T1000 (cell line): ENCODE data around the gene PRDM16.

Source experiments
- DNase-seq: peaks from one replicate; lab custom pipeline; 2025; ENCODE audit warnings: mixed read lengths; lab: John Stamatoyannopoulos, UW

The PRDM16 gene

DNA sequence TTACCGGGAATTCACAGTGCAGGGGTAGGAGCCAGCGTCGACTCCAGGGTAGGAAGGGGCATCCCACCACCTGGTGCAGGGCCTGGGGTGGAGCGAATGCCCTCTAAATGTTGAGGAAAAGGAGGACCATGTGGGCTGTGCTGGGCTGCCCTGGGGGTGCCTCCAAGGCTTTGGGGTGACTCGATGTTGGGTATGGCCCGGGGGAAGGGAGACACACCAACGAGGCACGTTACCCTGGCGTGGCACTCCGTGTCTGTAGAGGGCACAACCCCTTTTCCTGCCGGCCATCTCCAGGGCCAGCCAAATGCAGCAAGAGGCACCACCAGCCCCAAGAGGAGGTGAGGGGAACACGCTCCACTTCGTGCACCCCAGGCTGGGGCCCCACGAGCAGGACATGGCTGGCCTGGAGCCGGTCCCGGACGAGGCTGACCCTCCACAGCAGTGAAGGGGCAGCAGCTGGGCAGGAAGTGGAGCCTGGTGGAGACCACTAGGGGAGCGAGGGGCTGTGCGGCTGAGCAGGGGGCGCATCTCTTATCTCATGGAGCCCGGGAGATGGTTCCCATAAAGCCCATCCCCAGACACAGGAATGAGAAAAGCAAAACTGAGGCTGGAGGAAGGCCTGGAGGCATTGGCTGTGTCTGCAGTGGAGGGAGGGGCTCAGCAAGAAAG, 36.5 kb upstream of the PRDM16 start:
- no peak for DNase-seq

DNA sequence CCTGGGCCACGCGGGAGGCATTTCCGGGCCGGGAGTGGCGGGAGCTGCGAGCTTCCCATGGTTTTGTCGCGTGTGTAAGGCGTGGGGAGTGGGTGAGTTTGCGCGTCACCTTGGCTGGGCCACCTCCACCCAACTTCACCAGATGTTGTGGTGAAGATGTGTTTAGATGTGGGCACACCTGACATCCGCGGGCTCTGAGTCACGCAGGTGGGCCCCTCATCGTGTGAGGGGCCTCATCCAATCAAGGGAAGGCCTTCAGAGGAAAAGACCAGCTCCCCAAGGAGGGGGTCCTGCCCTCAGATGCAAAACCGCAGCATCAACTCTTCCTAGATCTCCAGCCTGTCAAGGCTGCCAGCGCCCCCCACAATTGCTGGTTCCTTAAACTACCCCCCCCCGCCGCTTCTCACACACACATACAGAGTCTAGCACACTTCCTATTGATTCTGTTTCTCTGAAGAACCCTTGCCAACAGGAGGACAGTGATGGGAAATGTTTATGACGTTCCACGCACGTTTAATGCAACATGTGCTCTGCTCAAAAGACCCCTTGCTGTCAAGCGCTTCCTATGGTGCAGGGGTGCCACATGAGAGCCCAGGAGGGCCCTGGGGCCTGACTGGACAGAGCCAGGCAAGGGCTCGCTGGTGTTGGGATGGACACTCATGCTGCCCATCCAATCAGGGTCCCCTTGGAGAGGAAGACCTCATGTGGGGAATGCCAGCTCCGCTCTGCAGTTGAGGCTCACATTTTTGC, 35.8 kb upstream of the PRDM16 start:
- DNase-seq, result no peak

DNA sequence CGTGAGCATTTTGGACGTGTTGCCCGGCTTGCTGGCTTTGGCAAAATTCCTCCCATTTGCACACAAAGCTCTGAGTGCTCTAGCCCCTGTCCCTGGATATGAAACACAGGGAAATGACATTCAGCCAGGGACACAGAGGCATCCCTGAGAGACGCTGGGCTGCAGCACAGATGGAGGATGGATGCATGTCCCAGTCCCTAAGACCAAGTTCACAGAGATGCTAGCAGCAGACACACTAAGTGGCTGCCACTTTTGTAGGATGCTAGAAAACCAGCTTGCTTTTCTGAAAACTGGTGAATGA, 35.3 kb upstream of the PRDM16 start:
- DNase-seq, result no peak

DNA sequence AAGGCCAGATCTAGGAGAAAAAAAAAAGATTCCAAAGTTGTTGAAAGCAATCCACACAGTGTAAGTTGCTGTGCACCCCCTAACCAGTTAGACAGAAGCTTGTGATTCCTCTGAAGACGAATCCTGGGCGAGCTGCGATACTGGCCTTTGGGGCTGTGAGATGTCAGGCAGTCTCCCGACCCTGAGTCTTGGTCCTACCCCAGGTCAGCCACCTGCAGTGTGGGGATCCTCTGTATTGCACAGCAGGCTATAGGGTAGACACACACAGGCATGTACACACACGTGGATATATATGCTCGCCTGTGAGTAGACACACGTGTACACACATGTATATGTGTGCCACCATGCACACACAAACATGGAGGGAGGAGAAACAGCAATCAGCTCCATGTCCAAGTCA, 34.8 kb upstream of the PRDM16 start:
- DNase-seq, result no peak

DNA sequence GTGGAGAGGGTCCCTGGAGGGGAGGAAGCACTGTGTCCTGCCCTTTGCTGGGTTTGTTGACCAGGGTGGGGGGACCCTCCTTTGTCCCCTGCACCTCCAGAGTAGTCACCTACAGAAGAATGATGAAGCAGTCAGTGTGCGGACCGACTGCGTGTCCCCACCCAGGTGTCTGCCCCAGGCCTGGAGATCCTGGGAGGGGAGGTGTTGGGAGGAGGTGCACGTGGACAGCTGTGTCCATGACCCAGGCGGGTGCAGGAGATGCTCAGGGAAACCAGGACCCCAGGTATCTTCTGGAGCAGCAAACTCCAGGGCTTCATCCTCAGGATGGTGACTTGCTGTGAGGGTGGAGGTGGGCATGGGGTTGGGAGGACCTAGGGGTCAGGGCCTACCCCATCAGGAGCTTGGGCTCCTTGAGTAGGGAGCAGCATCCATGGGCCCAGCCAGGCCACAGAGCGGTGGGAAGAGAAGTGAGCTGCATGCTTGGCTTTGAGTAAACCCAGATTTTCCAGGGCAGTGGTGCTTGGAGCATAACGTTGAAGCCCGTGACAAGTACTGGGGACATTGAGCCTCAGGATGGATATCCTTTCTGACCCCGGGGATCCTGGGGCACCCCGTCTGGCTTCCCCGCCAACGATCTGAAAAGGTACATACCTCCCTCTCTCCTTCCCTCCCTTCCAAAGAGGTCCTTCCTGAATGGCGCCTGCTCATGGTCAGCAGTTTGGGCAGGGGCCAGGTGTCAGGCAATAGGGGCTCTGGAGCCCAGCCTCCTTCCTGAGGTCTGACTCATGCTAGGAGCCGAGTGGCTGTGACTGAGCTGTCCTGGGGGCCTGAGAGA, 34.1 kb upstream of the PRDM16 start:
- DNase-seq, result no peak

DNA sequence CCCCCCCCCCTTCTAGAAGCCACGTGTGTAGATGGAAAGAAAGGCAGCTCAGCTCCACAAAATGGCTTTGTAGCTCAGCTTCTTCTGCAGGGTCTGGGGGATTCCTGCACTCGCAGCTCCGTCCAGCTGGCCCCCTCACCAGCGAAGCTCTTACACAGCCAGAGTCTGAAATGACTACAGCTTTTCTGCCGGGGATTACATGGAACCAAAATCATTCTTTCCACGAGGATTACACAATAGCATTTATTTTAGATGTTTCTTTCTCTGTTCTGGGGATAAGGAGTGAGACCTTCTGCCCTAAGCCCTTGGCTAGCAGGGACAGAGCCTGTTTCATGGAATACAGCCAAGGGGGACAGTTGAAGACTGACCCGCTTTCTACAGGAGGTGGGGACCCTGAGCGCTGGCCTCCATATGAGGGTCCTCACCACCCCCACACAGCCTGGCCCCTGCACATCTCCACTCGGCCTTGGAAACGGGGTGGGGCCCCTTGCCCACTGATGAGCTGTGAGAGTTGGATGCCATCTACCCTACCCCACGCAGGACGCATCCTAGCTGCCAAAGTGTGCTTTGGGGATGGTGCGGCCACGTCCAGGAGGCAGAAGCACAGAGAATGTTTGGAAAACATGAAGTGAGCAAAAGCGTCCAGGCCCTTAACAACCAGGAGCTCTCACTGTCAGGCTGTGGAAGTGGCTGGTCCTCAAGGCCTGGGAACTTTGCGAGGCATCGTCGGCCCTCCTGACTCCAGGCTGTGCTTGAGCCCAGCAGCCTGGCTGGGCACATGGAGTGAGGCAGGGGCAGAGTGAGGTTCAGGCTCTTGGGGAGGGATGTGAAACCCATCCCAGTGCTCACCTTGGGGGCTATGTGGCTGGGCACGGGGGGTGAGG, 33.2 kb upstream of the PRDM16 start:
- no peak for DNase-seq

DNA sequence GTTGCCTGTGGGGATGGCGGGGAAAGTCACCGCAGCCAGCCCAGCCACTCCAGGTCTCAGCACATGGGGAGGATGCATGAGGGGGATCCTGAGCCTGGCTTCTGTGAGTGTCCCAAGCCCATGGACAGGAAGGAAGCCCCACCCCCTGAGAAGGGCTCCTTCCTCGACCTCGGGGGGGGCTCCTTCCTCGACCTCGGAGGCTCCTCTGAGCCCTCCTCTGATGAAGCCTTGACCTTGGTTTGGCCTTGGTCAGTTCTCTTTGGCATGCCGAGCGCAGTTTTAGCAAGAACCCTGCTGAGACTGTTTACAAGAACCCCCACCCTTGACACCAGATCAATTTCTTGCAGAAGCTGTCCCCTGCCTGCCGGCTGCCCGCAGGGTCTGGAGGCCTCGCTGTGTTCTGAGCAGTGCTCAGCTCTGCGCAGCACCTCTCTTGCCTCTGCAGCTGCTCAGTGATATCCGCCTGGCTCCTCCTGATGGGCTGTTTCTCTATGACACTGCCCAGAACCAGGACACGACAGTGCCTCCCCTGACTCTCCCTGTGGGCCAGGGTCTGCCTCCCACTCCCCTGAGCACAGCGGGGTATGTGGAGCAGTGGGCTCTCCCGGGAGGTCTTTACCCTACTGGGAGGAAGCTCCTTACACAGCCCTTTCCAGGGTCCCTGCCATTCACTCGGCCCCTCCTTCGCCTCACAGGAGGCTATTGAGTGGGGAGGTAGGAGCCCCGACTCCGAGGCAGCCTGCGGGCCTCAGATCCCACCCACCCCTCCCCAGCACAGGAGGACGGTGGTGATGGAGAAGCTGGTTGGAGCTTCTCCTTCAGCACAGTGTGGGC, 32.3 kb upstream of the PRDM16 start:
- no peak for DNase-seq

DNA sequence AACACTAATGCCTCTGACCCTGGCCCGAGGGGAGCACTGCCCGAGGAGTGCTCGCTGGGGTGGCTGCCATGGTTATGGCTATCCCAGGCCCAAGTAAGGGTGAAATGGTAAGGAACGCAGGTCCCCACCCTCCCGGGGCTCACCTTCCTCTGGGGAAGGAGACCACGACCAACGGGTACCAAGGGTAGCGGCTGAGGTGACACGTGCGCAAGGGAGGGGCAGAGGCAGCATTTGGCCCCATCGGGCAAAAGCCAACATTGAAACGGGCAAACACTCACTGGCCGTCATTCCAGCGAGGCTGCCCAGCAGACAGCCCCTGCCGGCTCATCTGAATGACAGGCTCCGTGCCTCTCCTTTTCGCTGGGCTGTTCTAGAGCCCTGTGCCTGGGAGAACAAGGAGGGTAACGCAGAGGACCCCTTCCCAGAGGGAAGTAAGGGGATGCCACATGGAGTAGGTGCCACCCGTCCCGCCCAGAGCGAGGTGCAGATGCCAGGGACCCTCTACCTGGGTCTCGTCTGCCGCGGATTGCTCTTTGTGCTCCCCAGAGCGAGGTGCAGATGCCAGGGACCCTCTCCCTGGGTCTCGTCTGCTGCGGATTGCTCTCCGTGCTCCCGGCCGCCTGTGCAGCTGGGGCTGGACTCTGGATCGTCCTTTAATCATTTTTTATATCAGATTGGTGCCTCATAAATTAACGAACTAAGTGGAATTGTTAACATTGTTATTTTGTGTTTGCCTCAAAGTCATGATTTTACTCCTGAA, 31.5 kb upstream of the PRDM16 start:
- DNase-seq, result no peak

DNA sequence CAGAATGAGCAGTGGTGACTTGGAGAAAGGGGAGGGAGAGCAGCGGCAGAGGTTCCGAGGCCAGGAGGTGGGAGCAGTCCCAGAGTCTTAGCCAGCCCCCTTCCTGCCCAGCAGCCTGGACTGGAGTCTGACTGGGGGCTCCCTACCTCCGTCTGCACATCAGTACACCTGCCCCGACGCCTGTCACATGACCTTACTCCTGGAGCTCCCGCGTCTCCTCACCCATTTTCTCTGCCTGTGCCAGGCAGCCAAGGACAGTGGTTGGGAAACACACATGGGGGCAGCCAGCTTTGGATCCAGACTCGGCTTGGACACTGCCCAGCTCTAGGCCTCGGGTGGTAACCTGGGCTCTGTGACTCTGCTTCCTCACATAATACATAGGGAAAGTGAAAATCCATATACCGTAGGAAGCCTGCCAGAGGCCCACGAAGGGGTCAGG, 30.9 kb upstream of the PRDM16 start:
- no peak for DNase-seq

DNA sequence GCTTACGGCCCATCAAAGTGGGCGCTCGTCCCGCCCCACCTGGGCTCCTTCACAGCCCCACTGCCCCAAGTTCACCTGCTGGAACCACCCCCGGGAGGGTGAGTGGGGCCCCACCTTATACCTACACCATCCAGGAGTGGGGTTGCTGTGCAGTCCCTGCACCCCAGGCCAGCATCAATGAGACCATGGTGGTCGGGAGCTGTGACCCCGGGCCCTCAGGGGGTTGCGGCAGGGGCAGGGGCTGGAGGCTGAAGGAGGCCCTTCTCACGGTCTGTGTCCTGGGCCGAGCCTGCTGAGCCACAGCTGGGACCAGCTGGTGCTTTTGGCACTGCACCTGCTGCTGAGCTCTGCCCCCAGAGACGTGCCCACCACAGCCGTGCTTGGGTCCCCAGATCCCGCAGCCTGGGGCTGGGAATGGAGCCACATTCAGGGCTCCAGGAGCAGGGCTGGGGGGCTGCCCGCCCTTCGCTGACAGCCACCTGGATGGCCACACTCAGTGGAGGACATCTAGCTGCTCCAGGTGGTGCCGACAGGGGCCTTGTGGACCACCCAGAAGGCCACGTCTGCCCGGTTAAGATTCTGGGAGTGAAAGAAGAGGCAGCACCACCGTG, 30.3 kb upstream of the PRDM16 start:
- no peak for DNase-seq

DNA sequence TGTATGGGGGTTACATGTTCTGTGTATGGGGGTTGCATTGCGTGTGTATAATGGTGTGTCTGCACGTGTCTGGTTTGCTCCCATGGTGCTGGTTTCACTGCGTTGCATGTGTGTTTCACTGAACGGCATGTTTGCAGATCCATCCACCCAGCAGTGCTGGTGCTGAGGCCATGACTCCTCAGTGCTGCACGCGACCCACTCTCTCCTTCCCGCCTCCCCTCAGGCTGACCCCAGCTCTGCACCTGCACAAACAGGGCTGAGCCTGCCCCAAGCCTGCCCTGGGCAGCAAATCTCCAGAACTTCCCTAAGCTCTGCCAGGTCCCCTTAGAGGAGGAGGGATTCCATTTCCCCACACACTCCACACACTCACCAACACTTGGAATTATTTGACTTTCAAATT, 29.0 kb upstream of the PRDM16 start:
- no peak for DNase-seq

DNA sequence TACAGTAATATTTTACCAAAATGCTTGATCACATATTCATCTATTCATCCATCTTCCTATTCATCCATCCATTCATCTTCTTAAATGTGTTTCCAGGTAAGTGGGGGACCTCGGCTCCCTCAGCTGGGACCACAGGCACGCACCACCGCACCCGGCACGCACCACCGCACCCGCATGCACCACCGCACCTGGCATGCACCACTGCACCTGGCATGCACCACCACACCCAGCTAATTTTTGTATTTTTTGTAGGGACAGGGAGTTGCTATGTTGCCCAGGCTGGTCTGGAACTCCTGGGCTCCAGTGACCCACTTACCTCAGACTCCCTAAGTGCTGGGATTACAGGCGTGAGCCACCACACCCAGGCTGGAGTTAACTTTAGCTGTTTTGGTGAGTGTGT, 26.5 kb upstream of the PRDM16 start:
- no peak for DNase-seq

DNA sequence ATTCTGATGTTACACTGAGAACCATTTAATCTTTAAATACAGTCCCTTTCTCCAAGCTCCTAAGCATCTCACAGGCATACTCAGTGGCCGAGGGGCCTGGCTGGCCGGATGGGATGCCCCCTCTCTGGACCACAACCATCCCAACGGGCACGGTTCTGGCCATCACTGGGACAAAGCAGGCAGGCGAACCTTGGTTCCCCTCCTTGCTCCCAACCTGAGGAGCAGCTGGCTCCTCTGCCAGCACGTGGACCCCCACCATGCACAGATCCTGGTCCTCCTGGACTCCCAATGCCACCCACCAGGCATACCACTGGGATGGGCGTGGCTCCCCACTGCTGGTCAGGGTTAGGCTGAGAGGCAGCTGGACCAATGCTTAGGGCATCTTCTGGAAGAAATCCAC, 19.8 kb upstream of the PRDM16 start:
- no peak for DNase-seq

DNA sequence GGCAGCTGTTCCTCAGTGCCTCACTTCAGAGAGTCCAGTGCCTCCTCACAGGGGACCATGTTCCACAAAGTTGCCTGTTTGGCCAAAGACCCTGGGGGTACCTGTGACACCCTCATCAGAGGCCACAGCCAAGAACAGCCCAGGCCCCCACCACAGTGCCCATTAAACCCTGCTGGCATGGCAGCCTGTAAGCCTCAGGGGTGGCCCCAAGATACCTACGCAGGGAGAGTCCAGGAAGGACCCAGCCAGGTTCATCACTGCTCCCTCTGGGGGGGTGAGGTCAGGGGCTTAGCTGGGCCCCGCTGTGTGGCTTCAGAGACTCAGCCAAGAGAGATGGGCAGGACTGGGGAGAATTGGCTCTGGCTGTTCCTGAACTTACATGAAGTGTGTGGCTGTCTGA, 19.1 kb upstream of the PRDM16 start:
- DNase-seq, result no peak

DNA sequence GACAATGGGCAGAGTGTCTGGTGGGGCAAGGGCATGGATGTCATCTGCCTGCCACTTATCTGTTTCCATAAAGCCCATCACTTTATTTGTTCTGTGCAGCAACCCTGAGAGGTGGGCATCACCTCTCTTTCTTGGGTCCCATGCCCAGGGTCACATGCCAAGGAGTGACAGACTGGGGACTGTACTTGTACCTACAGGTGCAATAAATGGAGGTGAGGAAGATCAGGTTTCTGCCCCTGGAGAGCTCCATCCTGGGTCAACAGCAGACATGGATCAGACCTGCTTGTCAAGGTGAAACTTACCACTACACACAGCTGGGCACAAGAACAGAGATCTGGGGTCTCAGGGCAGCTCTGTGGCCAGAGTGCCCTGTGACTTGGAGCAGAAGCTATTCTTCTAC, 18.4 kb upstream of the PRDM16 start:
- no peak for DNase-seq

DNA sequence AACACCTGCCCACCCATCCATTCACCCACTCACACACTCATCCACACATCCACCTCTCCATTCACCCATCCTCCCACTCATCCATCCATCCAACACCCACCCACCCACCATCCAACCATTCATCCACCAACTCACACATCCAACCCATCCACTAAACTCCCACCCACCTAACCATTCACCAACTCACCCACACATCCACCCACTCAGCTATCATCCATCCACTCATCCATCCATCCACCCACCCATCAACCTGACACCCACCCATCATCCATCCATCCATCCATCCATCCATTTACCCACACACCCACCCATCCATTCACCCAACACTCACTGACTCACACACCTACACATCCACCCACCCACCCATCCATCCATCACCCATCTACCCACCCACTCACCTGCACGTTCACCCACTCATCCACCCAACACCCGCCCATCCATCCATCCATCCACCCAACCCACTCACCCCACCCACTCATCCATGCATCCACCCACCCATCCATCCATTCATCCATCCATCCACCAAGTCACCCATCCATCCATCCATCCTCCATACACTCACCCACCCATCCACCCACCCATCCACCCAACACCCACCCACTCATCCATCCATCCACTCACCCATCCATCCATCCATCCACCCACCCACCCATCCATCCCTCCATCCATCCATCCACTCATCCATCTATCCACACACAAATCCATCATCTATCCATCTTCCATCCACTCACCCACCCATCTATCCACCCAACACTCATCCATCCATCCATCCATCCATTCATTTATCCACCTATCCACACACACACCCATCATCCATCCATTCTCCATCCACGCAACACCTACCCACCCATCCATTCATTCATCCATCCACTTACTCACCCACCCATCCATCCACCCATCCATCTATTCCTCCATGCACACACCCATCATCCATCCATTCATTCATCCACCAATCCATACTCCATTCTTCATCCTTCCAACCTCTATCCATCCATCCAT, 17.4 kb upstream of the PRDM16 start:
- no peak for DNase-seq

DNA sequence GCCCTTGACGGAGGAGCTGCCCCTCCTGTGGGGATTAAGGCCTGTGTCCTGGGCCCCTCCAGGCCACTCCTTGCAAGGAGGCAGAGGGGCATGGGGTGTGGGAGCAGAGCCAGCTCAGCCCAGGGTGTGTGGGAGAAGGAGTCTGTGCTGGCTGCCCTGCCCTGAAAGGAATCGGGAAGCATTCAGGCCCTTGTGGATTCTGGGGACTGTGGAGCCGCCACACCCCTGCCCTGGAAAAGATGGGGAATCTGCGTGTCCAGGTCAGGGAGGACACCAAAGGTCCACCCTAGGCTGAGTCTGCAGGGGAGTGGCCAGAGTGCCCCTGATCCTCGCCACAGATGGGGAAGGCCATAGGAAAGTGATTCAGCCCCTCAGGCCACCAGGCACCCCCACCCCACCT, 16.5 kb upstream of the PRDM16 start:
- DNase-seq, result no peak

DNA sequence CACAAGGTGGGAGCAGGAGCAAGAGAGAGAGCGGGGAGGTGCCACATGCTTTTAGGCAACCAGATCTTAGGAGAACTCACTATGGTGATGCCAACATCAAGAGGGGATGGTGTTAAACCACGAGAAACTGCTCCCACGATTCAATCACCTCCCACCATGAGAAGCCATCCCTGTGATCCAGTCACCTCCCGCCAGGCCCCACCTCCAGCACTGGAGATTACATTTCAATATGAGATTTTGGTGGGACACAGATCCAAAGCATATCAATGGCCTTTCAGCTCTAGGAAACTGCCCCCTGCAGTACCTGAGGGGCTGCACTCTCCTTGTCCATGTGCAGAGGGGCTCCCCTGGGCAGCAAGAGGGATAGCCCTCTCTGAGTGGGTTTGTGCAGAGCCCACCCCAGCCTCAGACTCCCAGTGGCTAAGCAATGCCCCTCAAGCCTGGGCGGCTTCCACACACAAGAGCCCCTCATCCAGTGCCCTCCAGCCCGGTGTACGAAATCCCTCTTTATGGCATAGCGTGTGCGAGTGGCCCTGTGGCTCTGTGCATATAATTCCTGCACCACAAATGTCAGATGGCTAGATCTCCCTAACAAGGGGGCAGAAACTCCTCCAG, 15.5 kb upstream of the PRDM16 start:
- DNase-seq, result no peak
